DMS53 treated with DMSO at 0.1 percent for 48 hours (cell line): ENCODE results near the gene COLEC12.

Experiments used
- DNase-seq: peaks from one replicate; lab custom pipeline; 2025; ENCODE audit not compliant: unreplicated experiment; lab: John Stamatoyannopoulos, UW

COLEC12 gene

GRCh38 chr18:475202-476031 is 25.1 kb downstream of the COLEC12 start:
- DNase-seq = no peak

- DNase-seq = no peak
Measured at GRCh38 chr18:474416-474815, 26.1 kb downstream of the COLEC12 start.

- DNase-seq = no peak
Measured at GRCh38 chr18:473802-474201, 26.7 kb downstream of the COLEC12 start.

- no peak for DNase-seq
Measured at GRCh38 chr18:471716-472115, 28.8 kb downstream of the COLEC12 start.

GRCh38 chr18:470661-471501 is 29.6 kb downstream of the COLEC12 start:
- DNase-seq = no peak

GRCh38 chr18:468955-469790 is 31.3 kb downstream of the COLEC12 start:
- DNase-seq = no peak

GRCh38 chr18:463827-464541 is 36.5 kb downstream of the COLEC12 start:
- DNase-seq = no peak

- no peak for DNase-seq
Measured at GRCh38 chr18:463403-463802, 37.1 kb downstream of the COLEC12 start.

- DNase-seq = no peak
Measured at GRCh38 chr18:461762-462161, 38.7 kb downstream of the COLEC12 start.

GRCh38 chr18:460791-461190 is 39.7 kb downstream of the COLEC12 start:
- DNase-seq = no peak

- no peak for DNase-seq
Measured at GRCh38 chr18:459814-460593, 40.5 kb downstream of the COLEC12 start.

GRCh38 chr18:457521-458412 is 42.7 kb downstream of the COLEC12 start:
- DNase-seq = no peak

- DNase-seq = no peak
Measured at GRCh38 chr18:457140-457519, 43.4 kb downstream of the COLEC12 start.

- no peak for DNase-seq
Measured at GRCh38 chr18:456361-457139, 44.0 kb downstream of the COLEC12 start.

GRCh38 chr18:453400-453799 is 47.1 kb downstream of the COLEC12 start:
- no peak for DNase-seq

- no peak for DNase-seq
Measured at GRCh38 chr18:452816-453215, 47.7 kb downstream of the COLEC12 start.

GRCh38 chr18:449374-449773 is 51.1 kb downstream of the COLEC12 start:
- DNase-seq = peak; percentile 97

GRCh38 chr18:448116-448790 is 52.2 kb downstream of the COLEC12 start:
- DNase-seq = no peak
